Measurements from ENCODE around the gene CENPM. TPM values are rescaled to one million over a fixed set of nuclear protein-coding genes. Genes with fewer than 3 reads are reported as not detected.

Gene CENPM
- total and polyA plus RNA-seq, 9 of the 15 experiments (the other 6 are each of a cell fraction or from before 2014, with no cell fraction given) = 11.3 to 67.7 (median 32.3) TPM

DNA sequence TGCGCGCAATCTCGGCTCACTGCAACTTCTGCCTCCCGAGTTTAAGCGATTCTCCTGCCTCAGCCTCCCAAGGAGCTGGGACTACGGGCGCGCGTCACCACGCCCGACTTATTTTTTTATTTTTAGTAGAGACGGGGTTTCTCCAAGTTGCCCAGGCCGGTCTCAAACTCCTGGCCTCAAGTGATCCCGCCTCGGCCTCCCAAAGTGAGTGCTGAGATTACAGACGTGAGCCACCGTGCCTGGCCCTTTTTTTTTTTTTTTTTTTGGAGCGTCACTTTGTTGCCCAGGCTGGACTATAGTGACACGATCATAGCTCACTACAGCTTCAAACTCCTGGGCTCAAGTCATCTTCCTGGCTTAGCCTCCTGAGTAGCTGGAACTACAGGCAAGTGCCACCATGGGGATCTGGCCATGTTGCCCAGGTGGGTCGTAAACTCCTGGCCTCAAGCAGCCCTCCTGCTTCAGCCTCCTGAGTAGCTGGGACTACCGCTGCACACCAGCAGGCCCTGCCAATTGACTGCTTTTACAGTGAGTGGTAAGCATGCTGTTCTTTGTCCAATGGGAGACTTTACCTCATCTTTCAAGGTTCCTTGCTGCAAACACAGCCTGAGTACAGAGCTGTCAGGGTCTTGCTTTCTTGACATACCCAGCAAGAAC, 600 bp upstream of the CENPM start:
- Histone ChIP-seq H4K20me1 (replicated peaks; ENCODE audit: control insufficient read depth, insufficient read depth, low read length) (0 out of 2 replicates have a peak, but pooled peaks cover 3% of the 10 kb centered on the region), H3K27ac (ENCODE audit: extremely low read depth, low read depth, low read length) (peak overlapping the region; percentile 96), H3K79me2 (ENCODE audit: control insufficient read depth, insufficient read depth, low read length) (peaks cover 28% of the 10 kb centered on the region), H3K9me1 (ENCODE audit: control insufficient read depth, insufficient read depth, low read length) (no peaks in the 10 kb centered on the region), H3K4me2 (ENCODE audit: insufficient read depth, low read length) (peak overlapping the region; percentile 91), H3K4me1 (replicated peaks in 1 of 2; ENCODE audit: control insufficient read depth in 2 of 2, insufficient read depth in 2 of 2, low read length in 2 of 2) (peaks cover 8 to 25% of the 10 kb centered on the region in 2 experiments; a peak in 4 of 5 replicates), H3K9me3 (replicated peaks; ENCODE audit: control insufficient read depth, insufficient read depth, low read depth, low read length) (no peaks in the 10 kb centered on the region), H3K4me3 (peak overlapping the region; percentile 57), H3K9ac (ENCODE audit: insufficient read depth in 1 of 2, low read depth in 2 of 2, low read length in 2 of 2) (peak overlapping the region; percentile 84 to 99), H3K27me3 (ENCODE audit: control insufficient read depth in 2 of 2, insufficient read depth in 2 of 2, low read length in 2 of 2) (no peaks in the 10 kb centered on the region), H2AFZ (ENCODE audit: low read depth, low read length) (peak overlapping the region; percentile 95), H3K36me3 (ENCODE audit: control insufficient read depth, insufficient read depth, low read length) (peaks cover 29% of the 10 kb centered on the region)
- ATAC-seq = no peak
- DNase-seq (ENCODE audit: extremely low read depth in 1 of 4, low spot score in 3 of 4) = peak in 1 of 4 experiments; percentile 20
- CTCF ChIA-PET (ENCODE audit: low intra/inter-chr PET ratio) = no interaction called here
- POLR2A ChIA-PET = interaction anchor here (0.6 to 1.2 kb wide), 3 partner anchors 13 to 528 kb away, joined by 3 to 4 read pairs (median 3); no protein-coding TSS in a partner anchor
- no peak for TF ChIP-seq SIRT6 (IDR thresholded peaks at IDR 0.05; ENCODE audit: low read depth, low read length)
- TF ChIP-seq, protein P1, sequence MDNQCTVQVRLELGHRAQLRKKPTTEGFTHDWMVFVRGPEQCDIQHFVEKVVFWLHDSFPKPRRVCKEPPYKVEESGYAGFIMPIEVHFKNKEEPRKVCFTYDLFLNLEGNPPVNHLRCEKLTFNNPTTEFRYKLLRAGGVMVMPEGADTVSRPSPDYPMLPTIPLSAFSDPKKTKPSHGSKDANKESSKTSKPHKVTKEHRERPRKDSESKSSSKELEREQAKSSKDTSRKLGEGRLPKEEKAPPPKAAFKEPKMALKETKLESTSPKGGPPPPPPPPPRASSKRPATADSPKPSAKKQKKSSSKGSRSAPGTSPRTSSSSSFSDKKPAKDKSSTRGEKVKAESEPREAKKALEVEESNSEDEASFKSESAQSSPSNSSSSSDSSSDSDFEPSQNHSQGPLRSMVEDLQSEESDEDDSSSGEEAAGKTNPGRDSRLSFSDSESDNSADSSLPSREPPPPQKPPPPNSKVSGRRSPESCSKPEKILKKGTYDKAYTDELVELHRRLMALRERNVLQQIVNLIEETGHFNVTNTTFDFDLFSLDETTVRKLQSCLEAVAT (IDR thresholded peaks at IDR 0.05) = 0 out of 4 replicates have a peak, but pooled peaks of 1 of the 2 experiments have one; percentile 1
- no TSS peak for BruUV-seq (replicated peaks)
- WGBS (ENCODE audit: insufficient coverage, low coverage, missing lambda C conversion rate) = 30% methylated on average over 14 of the region's 21 CpGs
- in situ Hi-C loops (cut with MboI) (no loop called here), intact Hi-C loops (cut with micrococcal nuclease) (no loop called here)
- FAIRE-seq = no peak

All from K562 (cell line).